HG02884 (cell line): ENCODE data around the gene KCNQ2.

ENCODE experiments used
- ATAC-seq: cut with Tn5 transposase; IDR thresholded peaks from one replicate; pipeline ENCODE4 v1.9.1; 2021; ENCODE audit warnings: mild to moderate bottlenecking, moderate library complexity; ENCODE audit not compliant: unreplicated experiment

KCNQ2 gene

GRCh38 chr20:63501818-63502670 is 29.6 kb upstream of the KCNQ2 start:
- no peak for ATAC-seq

- ATAC-seq = no peak
Observed at GRCh38 chr20:63500902-63501817, 28.7 kb upstream of the KCNQ2 start.

GRCh38 chr20:63500151-63500901 is 27.9 kb upstream of the KCNQ2 start:
- no peak for ATAC-seq

- no peak for ATAC-seq
Observed at GRCh38 chr20:63499338-63499969, 27.0 kb upstream of the KCNQ2 start.

GRCh38 chr20:63498960-63499337 is 26.5 kb upstream of the KCNQ2 start, which contains the start of gene EEF1A2:
Gene EEF1A2 (minus strand): TSS chr20:63499083. CDS start chr20:63497763, 1,320 bp downstream.
- ATAC-seq = no peak

GRCh38 chr20:63497946-63498935 is 25.8 kb upstream of the KCNQ2 start:
- no peak for ATAC-seq

GRCh38 chr20:63497138-63497945 is 24.9 kb upstream of the KCNQ2 start:
- no peak for ATAC-seq

- ATAC-seq = no peak
Observed at GRCh38 chr20:63496596-63497120, 24.2 kb upstream of the KCNQ2 start.

- ATAC-seq = no peak
Observed at GRCh38 chr20:63495741-63496595, 23.5 kb upstream of the KCNQ2 start.

GRCh38 chr20:63495167-63495720 is 22.8 kb upstream of the KCNQ2 start:
- no peak for ATAC-seq

- ATAC-seq = no peak
Observed at GRCh38 chr20:63494420-63495166, 22.1 kb upstream of the KCNQ2 start.

GRCh38 chr20:63494084-63494419 is 21.6 kb upstream of the KCNQ2 start:
- ATAC-seq = no peak

- ATAC-seq = no peak
Observed at GRCh38 chr20:63493563-63494020, 21.1 kb upstream of the KCNQ2 start.

GRCh38 chr20:63492982-63493381 is 20.5 kb upstream of the KCNQ2 start:
- no peak for ATAC-seq

GRCh38 chr20:63492518-63492917 is 20.1 kb upstream of the KCNQ2 start:
- no peak for ATAC-seq

GRCh38 chr20:63491635-63492230 is 19.3 kb upstream of the KCNQ2 start:
- no peak for ATAC-seq
